Psoas muscle (tissue), 8 donors: ENCODE measurements around the gene BDKRB1. TPM values are rescaled to one million over a fixed set of nuclear protein-coding genes. Genes with fewer than 3 reads are reported as not detected.
A peak's percentile ranks its signal among the peaks of the same experiment; 100 is the strongest.

ENCODE experiments used
- ATAC-seq, 4 donors: fragments of 200-7000 bp; cut with Tn5 transposase; one replicate each; pipeline ENCODE4 v1.9.1; 2020; ENCODE audit warnings: moderate library complexity in 3 of 4, mild to moderate bottlenecking in 2 of 4
- DNase-seq, 2 donors: peaks; one replicate each; pipeline ENCODE4 v3.0.0-alpha.2; 2020
- H3K27ac ChIP-seq: fragments of 200-600 bp; one replicate; pipeline ENCODE4 v1.8.0; 2022
- H3K27me3 ChIP-seq, 3 donors: fragments of 200-600 bp in 1 of 3; one replicate each; pipeline versions ENCODE4 v1.6.1 to v1.8.0; 2013 to 2022; ENCODE audit warnings: low read length in 2 of 3, mild to moderate bottlenecking in 2 of 3, moderate library complexity in 1 of 3; ENCODE audit not compliant: insufficient read depth in 3 of 3
- H3K36me3 ChIP-seq, 2 donors: fragments of 200-600 bp in 1 of 2; one replicate each; pipeline versions ENCODE4 v1.6.1 to v1.8.0; 2013 to 2022; ENCODE audit warnings: low read depth in 1 of 2, mild to moderate bottlenecking in 1 of 2, moderate library complexity in 1 of 2; ENCODE audit not compliant: insufficient read depth in 1 of 2
- H3K4me1 ChIP-seq: fragments of 200-600 bp; one replicate; pipeline ENCODE4 v1.8.0; 2022
- H3K4me3 ChIP-seq: fragments of 200-600 bp; one replicate; pipeline ENCODE4 v1.8.0; 2022; ENCODE audit warnings: mild to moderate bottlenecking
- H3K9me3 ChIP-seq: fragments of 200-600 bp; one replicate; pipeline ENCODE4 v1.8.0; 2022
- CTCF ChIP-seq: fragments of 200-600 bp; IDR thresholded peaks from one replicate; pipeline ENCODE4 v1.8.0; 2022; ENCODE audit warnings: antibody characterized with exemption
- WGBS, 3 donors: extraction: QIAGEN DNeasy Blood & Tissue Kit; methylation state at CpG; one replicate each; pipeline versions ENCODE4 v1.1.6 to v1.1.7; 2013; 5-methylcytosine and 5-hydroxymethylcytosine counted together
- intact Hi-C, 2 donors: fragments of 100-400 bp; cut with DNase I; formaldehyde crosslinking; loops; one replicate each; pipeline versions ENCODE4 v1.11.0 to v1.14.2; 2022
- long read RNA-seq, 2 donors: library from polyadenylated mRNA; unstranded; transcript quantifications; one replicate each; pipeline ENCODE4 v2.0.0, GENCODE V29; 2021
- polyA plus RNA-seq, 3 donors: library from polyadenylated mRNA; stranded (reverse); fragments of 200-250 nt; gene quantifications; one replicate each; pipeline ENCODE4 v1.2.3, GENCODE V29; 2013
- total RNA-seq, 4 donors: library from RNA; stranded (reverse); fragmentation: NEBNext Ultra II Directional in 2 of 4; extraction: Animal tissue kit (Norgen Biotek cat#: 25700) in 2 of 4; gene quantifications; one replicate each; pipeline versions ENCODE4 v1.2.1 to v1.2.4, GENCODE V29; 2021 to 2023
- donor health status: healthy with polysubstance abuse.
- donor health status: DM: no; HTN: no; CAD: no; lungs with moderate emphysema.
- donor health status: Bipolar disorder and iron deficiency.
- donor health status: healthy.
- donor health status: DM: yes; HTN: yes; CAD: no.
- donor health status: DM: no; HTN: no; CAD: no.
- donor health status: DM: no; HTN: no; CAD: no.
- donor health status: DM: yes; HTN: yes; CAD: no.

BDKRB1 gene
- under 1 TPM in 1 of 4 donors, not detected in 3; 0.75 TPM for total RNA-seq
- polyA plus RNA-seq: under 1 TPM in 2 of 3 donors, not detected in 1; 0.06 to 0.13 TPM
- long read RNA-seq, donor 1: 0 reads
- long read RNA-seq, donor 2: 0 reads

GRCh38 chr14:96255501-96256366 is at the start of gene BDKRB1:
Gene BDKRB1 (plus strand): TSS chr14:96256210. CDS start chr14:96263683, 7,473 bp downstream.
- intact Hi-C loops: no loop called here
- H3K4me3 ChIP-seq: no peak within 1 kb of the TSS
- TF ChIP-seq CTCF: no peak
- peaks cover 0 to 24% (median 6%) of the 10 kb centered on the region in 3 donors for H3K27me3 ChIP-seq
- H3K4me1 ChIP-seq: no peaks in the 10 kb centered on the region
- ATAC-seq (peak in 3 of 4 donors; percentile 51 to 81 (median 68)), DNase-seq (no peak)
- no peaks in the 10 kb centered on the region for H3K9me3 ChIP-seq
- 48 to 51% (median 51%) methylated on average over 12 of the region's 12 CpGs for WGBS, 3 donors
- H3K36me3 ChIP-seq: no peaks in the 10 kb centered on the region
- no peak within 1 kb of the TSS for H3K27ac ChIP-seq

- no peak overlapping the region for H3K27ac ChIP-seq
- intact Hi-C loops: no loop called here
- WGBS, 3 donors: 47 to 58% (median 51%) methylated on average over 8 of the region's 8 CpGs
- H3K9me3 ChIP-seq: no peaks in the 10 kb centered on the region
- peaks cover 0 to 19% (median 10%) of the 10 kb centered on the region in 3 donors for H3K27me3 ChIP-seq
- no peaks in the 10 kb centered on the region for H3K4me1 ChIP-seq
- no peak overlapping the region for H3K4me3 ChIP-seq
- no peaks in the 10 kb centered on the region for H3K36me3 ChIP-seq
- DNase-seq: no peak
- no peak for ATAC-seq
- no peak for TF ChIP-seq CTCF
Observed at GRCh38 chr14:96206461-96206860, 49.5 kb upstream of the BDKRB1 start.

- H3K27ac ChIP-seq: no peak overlapping the region
- DNase-seq (no peak), ATAC-seq (no peak)
- intact Hi-C loops: no loop called here
- no peaks in the 10 kb centered on the region for H3K4me1 ChIP-seq
- WGBS, 3 donors: 89 to 93% (median 89%) methylated on average over 5 of the region's 5 CpGs
- no peak for TF ChIP-seq CTCF
- H3K36me3 ChIP-seq: no peaks in the 10 kb centered on the region
- peaks cover 0 to 18% (median 10%) of the 10 kb centered on the region in 3 donors for H3K27me3 ChIP-seq
- H3K9me3 ChIP-seq: no peaks in the 10 kb centered on the region
- no peak overlapping the region for H3K4me3 ChIP-seq
Observed at GRCh38 chr14:96207686-96208085, 48.3 kb upstream of the BDKRB1 start.

- Histone ChIP-seq H3K4me1 (no peaks in the 10 kb centered on the region), H3K27me3 (peaks cover 0 to 14% (median 8%) of the 10 kb centered on the region in 3 donors), H3K36me3 (no peaks in the 10 kb centered on the region), H3K27ac (no peak overlapping the region), H3K9me3 (no peaks in the 10 kb centered on the region), H3K4me3 (no peak overlapping the region)
- no peak for TF ChIP-seq CTCF
- intact Hi-C loops: no loop called here
- DNase-seq (no peak), ATAC-seq (no peak)
- WGBS, 3 donors: 77 to 91% (median 77%) methylated on average over 12 of the region's 12 CpGs
Observed at GRCh38 chr14:96208739-96209138, 47.3 kb upstream of the BDKRB1 start.
